Esophagus squamous epithelium (tissue), 4 donors: ENCODE data around the gene MRPS33.

Source experiments
- CTCF ChIP-seq, 6 experiments: fragments of 450-650 bp in 4 of 6; fragments of 200-600 bp in 2 of 6; sonication (generic) in 2 of 6; IDR thresholded peaks; one replicate each; pipeline ENCODE4 v1.5.1; 2016 to 2019; ENCODE audit warnings: antibody characterized with exemption in 6 of 6, mild to moderate bottlenecking in 4 of 6, moderate library complexity in 4 of 6
- POLR2A ChIP-seq, 4 donors: fragments of 450-650 bp; IDR thresholded peaks; one replicate each; pipeline ENCODE4 v1.6.1; 2017; ENCODE audit warnings: antibody characterized with exemption in 4 of 4, mild to moderate bottlenecking in 4 of 4, moderate library complexity in 3 of 4

- no peak for TF ChIP-seq CTCF (IDR thresholded peaks at IDR 0.05)
- no peak for TF ChIP-seq POLR2A (IDR thresholded peaks at IDR 0.05)
Observed at GRCh38 chr7:141017555-141017954, 2.8 kb upstream of the MRPS33 start.
